GM10847 (cell line): ENCODE results near the gene TUBB4B.

Experiments
- POLR2A ChIP-seq: IDR thresholded peaks from 2 replicates; pipeline ENCODE4 v1.6.1; 2011; ENCODE audit not compliant: insufficient read length; ENCODE audit errors: extremely low read depth

The TUBB4B gene

DNA sequence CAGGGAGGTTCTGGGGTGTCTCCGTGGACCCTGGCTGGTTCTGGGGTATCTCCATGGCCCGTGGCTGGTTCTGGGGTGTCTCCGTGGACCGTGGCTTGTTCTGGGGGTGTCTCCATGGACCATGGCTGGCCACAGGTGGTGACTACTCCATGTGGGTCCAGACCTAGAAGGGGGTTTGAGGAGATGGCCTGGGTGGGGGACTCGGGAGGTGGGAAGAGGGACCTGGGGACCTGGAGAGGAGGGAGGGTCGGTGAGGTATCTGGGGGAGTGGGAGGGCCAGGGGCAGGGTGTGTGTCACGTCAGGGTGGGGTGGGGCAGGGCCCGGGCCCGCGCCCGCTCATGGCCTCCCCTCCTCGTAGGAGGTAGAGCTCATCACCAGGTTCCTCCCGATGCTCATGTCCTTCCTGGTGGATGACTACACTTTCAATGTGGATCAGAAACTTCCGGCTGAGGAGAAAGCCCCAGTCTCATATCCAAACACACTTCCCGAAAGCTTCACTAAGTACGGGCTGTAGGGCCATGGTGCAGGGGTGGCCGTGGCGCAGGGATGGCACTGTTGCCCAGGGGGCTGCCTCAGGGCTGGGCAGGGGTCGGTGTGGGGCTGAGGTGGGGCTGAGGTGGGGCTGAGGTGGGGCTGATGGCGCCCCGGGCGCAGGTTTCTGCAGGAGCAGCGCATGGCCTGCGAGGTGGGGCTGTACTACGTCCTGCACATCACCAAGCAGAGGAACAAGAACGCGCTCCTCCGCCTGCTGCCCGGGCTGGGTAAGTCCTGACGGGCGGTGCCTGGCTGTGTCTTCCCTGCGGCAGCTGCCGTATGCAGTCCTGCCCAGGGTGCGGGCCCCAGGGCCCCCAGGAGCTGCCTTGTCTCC lies 25.7 kb downstream of the TUBB4B start:
- no peak for TF ChIP-seq POLR2A

DNA sequence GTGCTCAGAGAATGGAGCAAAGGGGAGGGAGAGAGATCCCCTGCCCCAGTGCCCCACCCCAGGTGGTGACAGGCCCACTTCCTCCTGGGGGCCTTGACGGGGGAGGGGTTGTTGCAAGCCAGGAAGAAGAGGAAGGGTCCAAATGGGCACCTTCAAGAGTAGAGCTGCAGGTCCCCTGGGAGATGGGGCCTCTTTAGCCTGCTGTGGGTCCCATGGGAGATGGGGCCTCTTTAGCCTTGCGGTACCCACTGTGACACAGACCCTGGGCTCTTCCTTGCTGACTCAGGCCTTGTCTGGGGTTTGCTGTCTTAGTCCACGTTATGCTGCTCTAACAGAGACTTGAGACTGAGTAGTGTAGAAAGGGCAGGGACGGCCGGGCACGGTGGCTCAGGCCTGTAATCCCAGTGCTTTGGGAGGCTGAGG lies 26.9 kb downstream of the TUBB4B start:
- TF ChIP-seq POLR2A, result no peak

DNA sequence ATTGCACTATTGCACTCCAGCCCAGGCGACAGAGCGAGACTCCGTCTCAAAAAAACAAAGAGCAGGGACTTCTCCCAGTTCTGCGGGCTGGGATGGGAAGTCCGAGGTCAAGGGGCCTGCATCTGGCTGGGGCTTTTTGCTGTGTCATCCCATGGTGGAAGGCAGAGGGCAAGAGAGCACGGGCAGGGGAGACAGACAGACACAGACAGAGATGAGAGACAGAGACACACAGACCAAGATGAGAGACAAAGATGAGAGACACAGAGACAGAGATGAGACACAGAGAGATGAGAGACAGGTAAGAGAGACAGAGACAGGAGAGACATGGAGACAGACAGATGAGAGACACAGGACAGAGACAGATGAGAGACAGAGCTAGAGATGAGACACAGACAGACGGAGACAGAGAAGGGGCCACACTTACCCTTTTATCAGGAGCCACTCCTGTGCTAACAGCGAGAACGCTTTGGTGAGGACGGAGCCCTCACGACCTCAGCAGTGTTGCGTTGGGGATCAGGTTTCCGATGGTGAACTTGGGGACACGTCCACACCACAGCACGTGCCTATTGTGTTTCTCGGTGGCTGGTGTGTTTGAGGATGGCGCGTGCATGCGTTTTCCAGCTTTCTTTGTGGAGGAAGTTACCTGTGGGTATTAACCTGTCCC lies 27.6 kb downstream of the TUBB4B start:
- no peak for TF ChIP-seq POLR2A

DNA sequence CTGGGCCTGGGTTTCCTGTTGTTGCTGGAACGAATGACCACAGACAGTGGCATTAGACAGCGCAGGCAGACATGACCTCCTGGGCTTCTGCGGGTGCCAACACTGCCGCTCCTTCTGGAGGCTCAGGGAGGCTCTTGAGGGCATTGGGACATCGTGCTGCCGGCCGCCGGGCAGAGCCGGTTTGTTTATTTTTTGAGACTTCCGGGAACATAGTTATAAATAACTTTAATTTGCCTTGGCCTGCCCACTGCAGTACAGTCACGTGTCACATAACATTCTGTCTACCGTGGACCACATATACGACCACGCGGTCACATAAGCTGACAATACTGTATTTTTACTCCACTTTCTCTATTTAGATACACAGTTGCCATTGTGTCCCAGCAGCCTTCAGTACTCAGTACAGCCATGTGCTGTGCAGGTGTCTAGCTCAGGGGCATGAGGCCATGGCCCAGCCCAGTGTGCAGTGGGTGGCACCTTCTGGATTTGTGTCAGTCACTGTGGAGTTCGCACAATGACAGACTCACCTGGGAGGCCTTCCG lies 28.2 kb downstream of the TUBB4B start:
- no peak for TF ChIP-seq POLR2A

DNA sequence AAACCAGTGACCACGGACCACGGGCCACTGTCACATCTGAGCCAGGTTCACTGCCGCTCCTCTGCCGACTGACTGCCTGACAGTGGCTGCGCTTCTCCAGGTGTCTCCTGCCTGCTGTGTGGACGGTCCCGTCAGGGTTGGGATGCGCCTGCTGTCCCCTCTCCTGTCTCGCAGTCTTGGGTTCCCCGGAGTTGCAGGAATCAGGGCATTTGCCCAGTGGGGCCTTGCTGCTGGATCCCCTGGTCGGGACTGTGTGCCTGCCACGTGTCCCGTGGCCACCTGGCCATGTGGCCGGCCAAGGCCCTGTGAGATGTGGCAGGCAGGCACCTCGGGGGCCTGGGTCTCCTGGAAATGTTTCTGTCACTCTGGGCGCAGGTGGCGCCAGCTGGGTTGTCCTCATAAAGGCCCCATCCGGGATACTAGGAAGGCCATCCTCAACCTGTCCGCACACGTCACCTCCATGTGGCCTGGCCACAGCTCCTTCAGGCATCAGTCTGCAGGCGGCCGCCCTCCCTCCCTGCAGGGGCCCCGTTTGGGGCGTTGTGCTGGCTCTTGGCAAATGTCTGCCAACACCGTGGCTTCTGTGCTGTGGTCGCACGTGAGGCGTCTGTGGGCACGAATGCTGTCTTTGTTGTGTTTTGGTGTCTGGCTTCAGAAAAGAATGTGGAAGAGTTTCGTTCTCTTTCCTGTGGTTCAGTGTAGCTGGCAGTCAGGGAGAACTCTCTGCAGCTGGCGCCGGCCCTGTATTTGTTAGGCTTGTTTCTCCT lies 30.0 kb downstream of the TUBB4B start:
- no peak for TF ChIP-seq POLR2A

DNA sequence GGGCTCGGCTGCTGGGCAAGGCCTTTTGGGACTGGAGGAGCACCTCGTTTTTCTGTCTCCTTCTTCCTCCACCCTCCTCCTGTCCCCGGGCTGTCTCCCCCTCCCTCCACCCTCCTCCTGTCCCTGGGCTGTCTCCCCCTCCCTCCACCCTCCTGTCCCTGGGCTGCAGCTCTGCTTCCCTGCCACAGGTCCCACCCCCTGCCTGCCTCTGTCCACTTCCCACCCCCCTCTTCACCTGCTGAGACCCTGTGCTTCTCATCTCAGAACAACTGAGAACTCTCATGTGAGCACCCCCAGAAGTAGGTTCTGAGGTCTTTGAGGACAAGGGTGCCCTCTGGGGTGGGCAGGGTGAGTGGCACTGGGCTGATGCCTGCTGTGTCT lies 30.6 kb downstream of the TUBB4B start:
- TF ChIP-seq POLR2A, result no peak

DNA sequence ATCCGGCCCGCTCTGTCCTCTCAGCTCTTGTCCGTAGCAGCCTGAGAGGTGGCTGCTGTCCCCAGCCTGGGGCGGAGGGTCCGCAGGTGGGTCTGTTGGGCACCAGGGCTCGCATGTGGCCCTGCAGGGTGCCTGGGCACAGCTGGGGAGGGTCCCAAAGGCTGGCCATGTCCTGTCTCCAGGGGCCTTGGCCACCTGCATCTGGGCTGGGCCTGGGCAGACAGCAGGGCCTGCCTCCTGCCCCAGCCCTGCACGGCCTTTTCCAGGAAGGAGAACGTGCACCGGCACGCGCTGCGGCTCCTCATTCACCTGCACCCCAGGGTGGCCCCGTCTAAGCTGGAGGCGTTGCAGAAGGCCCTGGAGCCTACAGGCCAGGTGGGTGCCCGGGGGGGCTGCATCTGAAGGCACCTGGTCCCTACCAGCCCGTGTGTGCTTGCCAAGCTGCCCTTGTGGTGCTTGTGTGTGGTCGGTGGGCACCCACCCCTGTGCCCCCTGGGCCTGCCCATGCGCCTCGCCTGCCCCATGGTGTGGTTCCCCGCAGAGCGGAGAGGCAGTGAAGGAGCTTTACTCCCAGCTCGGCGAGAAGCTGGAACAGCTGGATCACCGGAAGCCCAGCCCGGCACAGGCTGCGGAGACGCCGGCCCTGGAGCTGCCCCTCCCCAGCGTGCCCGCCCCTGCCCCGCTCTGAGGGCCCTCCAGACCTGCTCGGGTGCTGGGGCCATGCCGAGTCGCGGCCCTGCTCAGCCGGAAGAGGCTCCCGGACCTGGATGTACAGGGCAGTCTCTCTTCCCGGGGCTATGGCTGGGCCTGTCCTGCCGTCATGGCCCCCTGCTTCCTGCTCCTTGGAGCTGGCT lies 31.4 kb downstream of the TUBB4B start:
- no peak for TF ChIP-seq POLR2A

DNA sequence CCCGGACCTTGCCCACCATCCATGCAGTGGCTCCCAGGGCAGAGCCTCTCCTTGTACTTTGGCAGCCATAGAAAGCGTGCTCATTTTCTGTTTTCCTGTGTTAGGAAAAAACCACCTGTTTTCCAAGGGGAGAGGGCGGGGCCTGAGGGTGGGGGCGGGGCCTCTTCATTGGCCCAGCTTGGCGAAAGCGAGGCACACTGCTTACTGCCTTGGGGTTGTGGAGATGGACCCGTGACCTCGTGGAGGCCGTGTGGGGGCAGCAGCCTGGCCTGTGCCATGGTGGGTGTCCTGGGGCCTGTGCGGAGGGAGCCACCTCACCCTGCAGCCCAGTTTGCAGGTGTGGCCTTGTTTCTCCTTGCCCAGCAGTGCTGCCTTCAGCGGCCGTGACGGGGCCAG lies 32.0 kb downstream of the TUBB4B start:
- no peak for TF ChIP-seq POLR2A

DNA sequence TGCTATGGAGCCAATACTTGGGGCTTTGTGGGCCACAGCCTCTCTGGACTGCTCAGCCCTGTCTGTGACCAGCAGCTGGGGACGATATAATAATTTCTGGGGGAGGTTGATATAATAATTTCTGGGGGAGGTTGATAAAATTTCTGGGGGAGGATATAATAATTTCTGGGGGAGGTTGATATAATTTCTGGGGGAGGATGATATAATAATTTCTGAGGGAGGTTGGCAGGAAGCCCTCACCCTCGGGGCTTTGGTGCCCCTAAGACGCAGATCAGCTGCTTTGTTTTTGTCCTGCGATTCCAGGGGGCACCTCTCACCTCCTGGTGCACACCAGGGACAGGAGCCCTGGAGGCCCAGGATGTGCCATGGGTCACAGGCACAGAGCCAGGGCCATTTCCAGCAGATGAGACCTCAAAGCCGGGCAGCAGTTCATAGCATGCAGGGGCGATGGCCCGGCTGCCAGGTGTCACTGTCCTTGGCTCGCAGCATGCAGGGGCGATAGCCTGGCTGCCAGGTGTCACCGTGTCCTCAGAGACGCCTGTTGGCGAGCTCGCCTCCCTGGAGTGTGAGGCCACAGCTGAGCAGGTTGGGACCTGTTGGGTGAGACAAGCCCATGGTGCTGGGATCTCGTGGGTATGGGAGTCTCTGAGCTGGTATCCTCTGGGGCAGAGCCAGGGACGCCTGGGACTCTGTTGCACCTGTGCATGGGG lies 32.7 kb downstream of the TUBB4B start:
- TF ChIP-seq POLR2A, result no peak

DNA sequence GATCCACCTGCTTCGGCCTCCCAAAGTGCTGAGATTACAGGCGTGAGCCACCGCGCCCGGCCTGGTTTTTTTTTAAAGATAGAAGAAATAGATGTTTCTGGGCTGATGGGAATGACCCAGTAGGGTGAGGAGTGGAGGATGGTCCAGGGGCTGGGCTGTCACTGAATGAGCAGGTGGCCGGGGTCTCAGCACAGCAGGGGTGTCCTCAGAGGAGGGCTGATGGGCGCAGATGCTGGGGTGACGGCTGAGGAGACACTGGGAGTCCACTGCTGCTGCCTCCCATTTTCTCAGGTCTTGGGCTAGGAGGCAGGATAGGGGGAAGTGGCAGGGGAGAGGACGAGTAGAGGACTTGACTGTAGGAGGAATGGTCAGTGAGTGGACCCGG lies 34.1 kb downstream of the TUBB4B start:
- no peak for TF ChIP-seq POLR2A

DNA sequence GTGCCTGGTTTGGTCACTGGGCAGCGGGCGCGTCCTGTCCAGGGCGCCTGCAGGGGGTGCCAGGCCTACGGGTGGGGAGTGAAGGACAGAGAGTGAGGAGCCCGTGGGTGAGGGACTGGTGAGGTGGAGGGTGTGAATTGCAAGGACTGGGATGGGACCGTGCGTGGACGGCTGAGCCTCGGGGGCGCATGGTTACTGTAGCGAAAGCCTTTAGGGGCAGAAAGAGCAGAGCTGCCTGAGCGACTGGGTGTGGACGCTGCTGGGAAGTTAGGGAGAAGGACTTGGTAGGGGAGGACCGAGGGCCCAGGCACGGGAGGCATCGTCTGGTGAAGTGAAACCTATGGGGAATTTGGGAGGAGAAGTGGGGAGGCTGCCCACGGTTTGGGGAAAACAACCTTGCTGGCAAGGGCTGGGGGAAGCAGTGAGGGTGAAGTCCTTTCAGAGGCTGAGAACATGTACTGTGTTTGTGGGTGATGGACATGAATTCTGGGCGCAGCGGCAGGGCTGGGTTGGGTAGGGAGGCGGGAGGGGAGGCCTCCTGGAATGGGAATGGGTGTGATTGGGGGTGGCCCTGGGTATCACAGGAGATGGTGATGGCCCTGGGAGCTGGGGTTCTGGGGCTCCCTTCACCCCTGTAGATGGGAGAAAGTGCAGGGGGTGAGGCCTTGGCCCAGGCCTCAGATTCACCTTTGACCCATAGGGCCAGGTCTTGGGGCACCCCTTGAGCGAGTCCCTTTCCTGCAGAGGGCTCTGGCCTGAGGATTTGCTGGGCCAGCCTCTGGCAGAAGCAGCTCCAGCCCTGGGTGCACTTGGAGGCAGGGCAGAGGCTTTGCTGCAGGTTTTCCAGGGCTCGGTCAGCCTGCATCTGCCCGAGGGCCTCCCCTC lies 34.7 kb downstream of the TUBB4B start:
- TF ChIP-seq POLR2A, result no peak

DNA sequence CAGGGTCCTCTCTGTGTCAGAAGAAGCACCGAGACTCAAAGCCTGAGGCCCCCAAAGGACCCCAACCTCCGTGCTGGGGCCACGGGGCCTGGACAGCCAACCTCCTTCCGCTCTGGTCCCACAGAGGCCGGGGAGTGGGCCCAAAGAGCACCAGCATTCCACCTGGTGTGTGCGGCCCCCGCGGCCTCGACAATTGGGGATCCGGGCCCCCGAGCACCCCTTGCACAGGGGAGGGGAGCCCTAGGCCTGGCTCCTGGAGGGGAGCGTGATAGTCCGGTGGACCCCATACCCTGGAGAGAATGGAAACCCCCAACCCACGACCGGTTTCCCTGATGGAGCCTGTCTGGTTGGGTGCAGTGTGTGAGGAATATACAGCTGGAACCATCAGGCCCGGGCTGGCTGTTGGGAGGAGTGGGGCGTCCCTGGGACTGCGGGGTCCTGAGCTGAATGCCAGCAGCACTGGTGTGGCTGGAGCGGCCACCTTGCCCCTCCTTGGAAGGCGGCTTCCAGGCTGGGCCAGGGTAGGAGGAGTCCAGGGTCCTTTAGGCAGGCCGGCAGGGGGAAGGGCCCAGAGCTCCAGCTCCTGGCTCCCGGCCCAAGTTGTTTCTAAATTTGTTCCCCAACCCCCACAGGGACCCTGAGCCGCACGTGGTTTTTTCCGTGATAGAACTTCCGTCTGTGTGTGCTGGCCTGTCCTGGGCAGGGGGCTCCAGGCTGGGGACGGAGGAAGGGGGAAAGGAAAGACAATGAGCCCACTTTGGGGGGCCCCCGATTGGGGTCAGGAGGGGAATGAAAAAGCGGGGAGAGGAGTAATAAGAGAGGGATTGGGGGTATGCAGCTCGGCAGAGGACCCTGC lies 35.6 kb downstream of the TUBB4B start:
- TF ChIP-seq POLR2A, result no peak

DNA sequence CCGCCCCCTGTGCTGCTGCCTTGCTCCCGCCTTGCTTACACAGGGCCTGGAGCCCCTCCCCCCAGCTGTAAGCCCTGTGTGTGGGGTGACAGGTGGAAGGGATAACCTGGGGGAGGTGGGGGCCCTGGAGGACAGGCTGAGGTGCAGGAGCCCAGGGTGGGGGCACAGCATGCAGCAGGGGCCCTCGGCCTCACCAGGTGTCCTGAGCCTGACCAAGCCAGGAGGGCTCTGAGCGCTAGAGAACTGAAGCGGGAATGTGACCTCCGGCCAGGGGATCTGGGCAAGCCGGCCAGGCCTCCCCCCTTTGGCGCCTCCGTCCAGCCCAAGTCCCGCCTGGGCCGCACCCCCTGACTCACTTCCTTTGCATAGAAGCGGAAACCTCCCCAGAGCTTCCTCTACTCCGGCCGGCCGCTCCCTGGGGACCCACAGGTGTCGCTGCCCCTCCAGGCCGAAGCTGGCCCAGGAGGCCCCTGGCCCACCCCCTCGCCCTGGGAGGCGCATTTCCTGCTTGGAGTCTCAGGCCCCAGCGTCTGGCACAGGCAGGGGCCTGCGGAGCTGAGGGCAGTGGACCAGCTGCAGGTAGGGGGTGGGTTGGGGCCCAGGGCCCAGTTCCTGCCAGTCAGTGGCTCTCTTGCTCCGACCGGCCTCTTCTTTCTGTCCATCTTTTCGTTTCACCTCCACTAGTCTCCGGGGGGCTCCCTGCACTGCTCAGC lies 36.4 kb downstream of the TUBB4B start, which contains the start of gene TOR4A:
Gene TOR4A, plus strand, starts transcription at position 398 of the 713 bp plus-strand sequence. CDS start 964 bp downstream, outside the sequence.
- peak; percentile 43 for TF ChIP-seq POLR2A
